T follicular helper cell (primary cell): ENCODE results near the gene CD8B.

Source experiments
- DNase-seq: peaks from one replicate; pipeline ENCODE4 v3.0.0-alpha.2; 2020; ENCODE audit warnings: low read depth

CD8B gene

GRCh38 chr2:86806059-86806857 lies 55.4 kb downstream of the CD8B start:
- DNase-seq: no peak

- no peak for DNase-seq
Observed at GRCh38 chr2:86800856-86801567, 60.7 kb downstream of the CD8B start.

- no peak for DNase-seq
Observed at GRCh38 chr2:86794861-86795260, 66.8 kb downstream of the CD8B start.

DNA sequence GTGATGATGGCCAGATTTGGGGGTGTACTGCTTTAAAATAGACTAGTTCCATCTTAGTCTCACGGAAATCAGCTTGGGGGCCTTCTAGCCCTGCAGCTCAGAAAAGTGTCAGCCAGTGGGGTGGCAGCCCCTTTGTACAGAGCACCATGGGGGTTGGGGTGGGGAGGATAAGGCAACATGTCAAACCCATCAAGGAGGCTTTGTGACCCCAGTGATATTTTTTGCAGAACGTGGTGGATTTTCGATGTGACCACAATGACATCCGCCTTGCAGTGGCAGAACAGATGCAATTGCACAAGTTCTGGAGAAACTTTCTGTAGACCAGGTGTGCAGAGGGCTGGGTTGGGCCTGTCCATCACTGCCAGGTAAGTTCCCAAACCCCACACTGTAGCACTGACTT lies 67.9 kb downstream of the CD8B start:
- no peak for DNase-seq

GRCh38 chr2:86791573-86791972 lies 70.1 kb downstream of the CD8B start:
- DNase-seq: no peak

DNA sequence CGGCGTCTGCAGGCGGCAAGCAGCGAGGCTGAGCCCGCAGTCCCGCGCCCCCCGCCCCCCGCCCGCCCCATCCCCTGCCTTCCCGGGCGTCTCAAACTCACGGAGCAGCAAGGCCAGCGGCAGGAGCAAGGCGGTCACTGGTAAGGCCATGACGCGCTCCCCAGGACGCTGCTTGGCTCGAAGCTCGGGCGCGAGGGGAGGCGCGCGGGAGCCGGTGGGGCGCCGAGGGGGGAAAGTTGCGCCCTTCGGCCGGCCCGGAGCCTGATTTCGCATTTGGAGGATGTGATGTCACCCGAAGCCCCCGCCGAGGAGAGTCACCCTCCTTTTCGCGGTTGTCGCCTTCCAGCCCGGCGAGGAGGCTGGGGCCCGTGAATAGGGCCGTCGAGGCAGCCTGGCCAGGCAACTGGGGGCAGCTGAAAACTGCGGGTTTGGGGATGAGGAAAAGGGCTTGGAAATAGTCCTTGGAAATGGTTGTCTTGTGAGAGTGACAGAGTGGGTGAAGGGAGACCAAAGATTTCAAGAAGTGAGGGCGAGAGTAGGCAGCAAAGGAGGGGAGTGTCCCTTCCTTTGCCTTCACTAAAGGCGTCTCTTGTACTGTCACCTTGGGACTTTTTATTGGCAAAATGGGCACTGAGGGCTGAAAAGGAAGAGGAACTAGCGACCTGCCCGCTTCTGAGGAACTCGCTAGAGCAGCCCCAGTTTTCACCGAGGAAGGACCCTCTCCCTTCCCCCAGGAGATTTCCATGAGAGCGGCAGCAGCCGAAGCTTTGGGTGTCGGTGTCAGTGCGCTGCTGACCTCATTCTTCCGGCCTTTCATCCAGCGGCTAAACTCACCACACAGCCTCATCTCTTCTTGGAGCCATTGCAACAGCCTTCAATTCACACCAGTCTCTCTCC lies 70.8 kb downstream of the CD8B start, which contains the start of gene CD8A:
TSS of gene CD8A (minus strand) at position 238 of the 897 bp plus-strand sequence. CDS start at position 150, 88 bp downstream.
- DNase-seq: no peak

- DNase-seq: no peak
Observed at GRCh38 chr2:86790134-86790675, 71.5 kb downstream of the CD8B start.

GRCh38 chr2:86789687-86790133 lies 72.0 kb downstream of the CD8B start:
- DNase-seq: no peak

DNA sequence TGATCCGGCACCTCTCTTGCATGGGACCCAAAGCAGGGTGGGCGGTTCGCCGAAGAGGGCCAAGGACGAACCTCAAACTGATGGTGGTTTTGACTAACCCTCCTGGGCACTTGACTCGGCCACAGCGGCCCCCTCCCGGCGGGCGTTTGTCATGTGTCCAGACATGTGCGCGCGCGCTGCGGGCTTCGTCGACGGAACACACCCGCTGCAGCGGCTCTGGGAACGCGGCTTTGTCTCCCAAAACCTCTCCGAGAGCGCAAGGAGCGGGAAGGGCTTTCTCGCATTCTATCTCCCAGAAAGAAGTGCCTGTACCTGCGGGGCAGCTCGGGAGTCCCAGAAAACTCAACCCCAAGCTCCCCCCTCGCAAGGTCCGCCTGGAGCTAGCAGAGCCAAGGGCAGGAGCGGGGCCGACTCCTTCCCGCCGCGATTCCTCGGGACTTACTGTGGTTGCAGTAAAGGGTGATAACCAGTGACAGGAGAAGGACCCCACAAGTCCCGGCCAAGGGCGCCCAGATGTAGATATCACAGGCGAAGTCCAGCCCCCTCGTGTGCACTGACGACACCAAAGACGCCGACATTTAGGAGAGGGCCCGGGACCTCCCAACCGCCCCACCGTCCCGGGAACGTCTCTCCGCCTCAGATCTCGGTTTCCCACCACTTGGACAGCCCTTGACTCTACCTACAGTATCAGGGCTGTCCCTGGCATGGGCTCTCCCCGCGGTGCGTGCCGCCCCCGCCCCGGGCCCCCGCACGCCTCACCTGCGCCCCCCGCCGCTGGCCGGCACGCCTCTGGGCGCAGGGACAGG lies 72.6 kb downstream of the CD8B start:
- no peak for DNase-seq

DNA sequence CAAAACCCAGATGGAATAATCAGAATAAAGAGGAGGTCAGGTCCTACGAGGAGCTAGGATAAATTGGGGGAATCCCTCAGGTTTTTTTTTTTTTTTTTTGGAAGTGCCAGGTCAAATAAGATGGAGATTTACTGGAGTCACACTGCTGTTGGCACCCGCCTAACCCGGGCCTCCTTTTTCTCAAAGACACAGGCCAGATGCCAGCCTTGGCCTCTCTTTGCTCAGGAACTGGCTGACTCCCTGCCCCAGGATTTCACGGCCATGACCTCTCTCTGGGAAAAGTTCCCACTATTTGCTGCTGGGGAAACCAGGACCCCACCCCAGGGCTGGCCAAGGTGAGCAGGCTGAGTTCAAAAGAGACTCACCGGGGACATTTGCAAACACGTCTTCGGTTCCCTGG lies 73.5 kb downstream of the CD8B start:
- no peak for DNase-seq

DNA sequence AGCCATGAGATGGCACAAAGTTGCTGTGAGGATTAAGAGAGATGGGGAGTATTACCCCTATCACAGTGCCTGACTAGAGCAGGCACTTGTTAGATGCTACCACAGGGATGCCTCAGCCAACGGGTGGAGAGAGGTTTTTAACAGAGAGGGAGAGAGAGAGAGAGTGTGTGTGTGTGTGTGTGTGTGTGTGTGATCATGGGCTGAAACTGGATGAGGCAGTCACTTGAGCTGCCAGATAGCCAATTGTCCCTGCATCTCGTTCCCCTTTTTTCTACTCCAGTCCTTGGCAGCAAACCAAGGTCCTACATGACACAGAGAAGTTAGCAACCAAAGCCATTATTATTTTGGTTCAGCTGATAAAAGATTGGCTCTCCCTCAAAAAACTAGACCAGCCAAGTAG lies 74.0 kb downstream of the CD8B start:
- no peak for DNase-seq

DNA sequence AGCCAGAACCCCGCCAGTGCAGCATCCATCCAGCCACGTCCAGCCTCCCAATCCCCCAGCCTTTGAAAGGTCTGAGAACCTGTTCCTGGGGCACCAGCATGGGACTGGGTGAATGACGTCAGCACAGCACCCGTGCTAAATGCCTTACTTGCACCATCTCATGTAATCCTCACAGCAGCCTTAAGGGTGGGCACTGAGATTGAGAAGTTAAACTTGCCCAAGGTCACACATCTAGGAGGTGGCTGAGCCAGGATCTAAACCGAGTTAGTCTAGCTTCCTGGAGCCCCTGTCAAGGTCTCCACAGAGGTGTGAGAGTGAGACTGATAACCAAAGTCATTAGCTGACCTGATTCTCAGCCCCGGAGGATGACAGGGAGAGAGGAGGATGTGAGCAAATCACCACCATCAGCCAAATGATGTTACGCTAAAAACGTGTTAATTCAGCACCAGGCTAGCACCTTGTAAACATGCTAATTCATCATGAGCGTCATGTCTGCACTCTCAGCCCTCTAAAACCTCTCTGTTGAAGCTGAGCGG lies 75.6 kb downstream of the CD8B start:
- DNase-seq: no peak

DNA sequence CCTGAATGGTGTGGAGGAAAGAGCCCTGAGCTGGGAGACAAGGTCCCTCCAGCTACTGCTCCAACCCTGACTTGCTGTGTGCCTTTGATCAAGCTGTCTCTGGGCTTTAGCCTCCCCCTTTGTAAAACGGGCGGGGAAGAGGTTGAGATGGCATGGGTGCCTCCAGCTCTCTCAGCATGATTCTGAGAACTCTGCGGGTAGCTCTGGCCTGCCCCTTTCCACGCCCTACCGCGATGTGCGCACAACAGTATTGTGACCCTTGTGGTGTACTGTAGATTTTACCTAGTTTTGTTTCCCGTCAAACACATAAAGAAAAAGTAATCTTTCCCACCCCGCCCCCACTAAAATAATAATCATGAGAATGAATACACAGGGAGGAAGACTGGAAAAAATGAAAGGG lies 76.2 kb downstream of the CD8B start:
- DNase-seq: no peak

- DNase-seq: no peak
Observed at GRCh38 chr2:86783615-86784339, 77.9 kb downstream of the CD8B start.

DNA sequence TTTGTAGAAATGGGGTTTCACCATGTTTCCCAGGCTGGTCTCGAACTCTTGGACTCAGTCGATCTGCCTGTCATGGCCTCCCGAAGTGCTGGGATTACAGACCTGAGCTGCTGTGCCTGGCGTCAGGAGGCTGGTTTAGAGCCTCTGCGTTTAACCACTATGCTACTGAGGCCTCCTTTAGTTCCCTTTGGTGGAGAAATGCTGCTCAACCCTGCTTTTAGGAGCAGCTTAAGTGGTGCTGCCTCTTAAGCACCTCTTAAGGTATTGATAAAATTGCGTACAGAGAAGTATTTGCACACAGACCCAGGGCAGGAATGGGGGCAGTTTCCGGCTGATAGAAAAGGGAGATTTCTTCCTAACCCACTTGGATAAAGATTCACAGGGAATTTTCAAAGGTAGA lies 78.9 kb downstream of the CD8B start:
- DNase-seq: no peak

DNA sequence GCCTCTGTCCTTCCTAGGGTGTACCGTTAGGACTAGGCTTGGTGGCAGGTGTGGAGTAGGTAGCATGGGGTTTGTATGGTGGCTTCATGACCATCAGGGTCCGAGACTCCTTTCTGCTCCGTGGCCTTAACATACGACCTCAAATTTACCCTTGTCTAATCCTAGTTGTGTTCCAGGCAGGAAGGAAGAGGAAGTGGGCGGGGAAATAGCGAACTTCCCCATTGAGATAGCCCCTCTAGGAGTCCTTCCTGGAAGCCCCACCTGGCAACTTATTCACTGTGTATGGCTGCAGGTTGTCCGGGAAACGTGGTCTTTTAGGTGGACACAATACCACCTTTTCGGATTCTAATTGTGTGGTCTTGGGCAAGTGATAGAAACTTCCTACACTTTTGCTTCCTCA lies 80.3 kb downstream of the CD8B start:
- no peak for DNase-seq

DNA sequence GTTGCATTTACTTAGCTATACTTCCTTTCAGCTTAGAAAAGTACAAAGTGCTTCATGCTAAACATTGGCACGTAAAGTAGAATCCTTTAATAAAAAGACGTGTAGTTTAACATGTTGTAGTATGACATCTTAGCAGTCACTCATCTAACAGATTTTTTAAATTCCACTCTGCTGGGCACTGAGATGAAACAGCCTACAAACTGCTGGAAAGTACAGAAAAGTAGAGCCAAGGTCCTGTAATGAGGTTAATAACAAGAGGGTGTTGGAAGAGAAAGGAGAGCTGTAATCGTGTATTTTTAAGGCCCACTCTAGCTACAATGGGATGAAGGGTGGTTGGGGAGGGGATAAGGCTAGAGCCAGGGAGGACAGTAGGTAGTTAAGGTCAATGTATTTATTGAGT lies 81.7 kb downstream of the CD8B start:
- DNase-seq: no peak

DNA sequence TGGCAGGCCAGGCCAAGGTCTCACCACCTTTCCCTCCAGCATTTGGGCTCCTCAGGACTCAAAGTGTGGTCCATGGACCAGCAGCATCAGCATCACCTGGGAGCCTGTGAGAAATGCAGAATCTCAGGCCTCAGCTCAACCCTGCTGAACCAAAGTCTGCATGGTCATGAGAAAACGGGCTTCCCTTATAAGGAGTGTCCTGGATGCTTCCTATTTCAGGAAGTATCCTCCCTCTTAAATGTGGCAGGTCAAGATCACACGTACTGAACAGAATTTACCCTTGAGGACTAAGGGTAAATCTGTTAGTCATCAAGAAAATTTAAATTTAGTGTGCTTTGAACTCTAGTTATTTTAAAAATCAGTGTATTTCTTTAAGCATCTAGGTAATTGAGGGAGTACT lies 82.7 kb downstream of the CD8B start:
- no peak for DNase-seq

GRCh38 chr2:86776532-86776931 lies 85.2 kb downstream of the CD8B start:
- no peak for DNase-seq

GRCh38 chr2:86775338-86775737 lies 86.3 kb downstream of the CD8B start:
- DNase-seq: no peak
